GM12801 (cell line): Measurements from ENCODE around the gene TYMS.

Source experiments
- CTCF ChIP-seq: IDR thresholded peaks from one replicate; pipeline ENCODE4 v1.5.1; 2011; ENCODE audit warnings: control low read depth; ENCODE audit not compliant: insufficient read length; ENCODE audit errors: extremely low read depth

TYMS gene

GRCh38 chr18:677951-678381 lies 20.5 kb downstream of the TYMS start:
- no peak for TF ChIP-seq CTCF

GRCh38 chr18:678482-679182 lies 21.2 kb downstream of the TYMS start:
- TF ChIP-seq CTCF: no peak

GRCh38 chr18:679516-679915 lies 22.1 kb downstream of the TYMS start:
- TF ChIP-seq CTCF: no peak

GRCh38 chr18:680392-680791 lies 22.9 kb downstream of the TYMS start:
- no peak for TF ChIP-seq CTCF

- TF ChIP-seq CTCF: no peak
Measured at GRCh38 chr18:681985-682384, 24.5 kb downstream of the TYMS start.

- no peak for TF ChIP-seq CTCF
Measured at GRCh38 chr18:682833-683232, 25.4 kb downstream of the TYMS start.

GRCh38 chr18:683531-683930 lies 26.1 kb downstream of the TYMS start:
- TF ChIP-seq CTCF: no peak
